Measurements from ENCODE around the gene RNF5.
"Not testable (repeated sequence)": the region's sequence is repeated elsewhere in the genome, so short reads cannot be mapped to it uniquely, and the experiment has no call there.

RNF5 gene, protein sequence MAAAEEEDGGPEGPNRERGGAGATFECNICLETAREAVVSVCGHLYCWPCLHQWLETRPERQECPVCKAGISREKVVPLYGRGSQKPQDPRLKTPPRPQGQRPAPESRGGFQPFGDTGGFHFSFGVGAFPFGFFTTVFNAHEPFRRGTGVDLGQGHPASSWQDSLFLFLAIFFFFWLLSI

DNA sequence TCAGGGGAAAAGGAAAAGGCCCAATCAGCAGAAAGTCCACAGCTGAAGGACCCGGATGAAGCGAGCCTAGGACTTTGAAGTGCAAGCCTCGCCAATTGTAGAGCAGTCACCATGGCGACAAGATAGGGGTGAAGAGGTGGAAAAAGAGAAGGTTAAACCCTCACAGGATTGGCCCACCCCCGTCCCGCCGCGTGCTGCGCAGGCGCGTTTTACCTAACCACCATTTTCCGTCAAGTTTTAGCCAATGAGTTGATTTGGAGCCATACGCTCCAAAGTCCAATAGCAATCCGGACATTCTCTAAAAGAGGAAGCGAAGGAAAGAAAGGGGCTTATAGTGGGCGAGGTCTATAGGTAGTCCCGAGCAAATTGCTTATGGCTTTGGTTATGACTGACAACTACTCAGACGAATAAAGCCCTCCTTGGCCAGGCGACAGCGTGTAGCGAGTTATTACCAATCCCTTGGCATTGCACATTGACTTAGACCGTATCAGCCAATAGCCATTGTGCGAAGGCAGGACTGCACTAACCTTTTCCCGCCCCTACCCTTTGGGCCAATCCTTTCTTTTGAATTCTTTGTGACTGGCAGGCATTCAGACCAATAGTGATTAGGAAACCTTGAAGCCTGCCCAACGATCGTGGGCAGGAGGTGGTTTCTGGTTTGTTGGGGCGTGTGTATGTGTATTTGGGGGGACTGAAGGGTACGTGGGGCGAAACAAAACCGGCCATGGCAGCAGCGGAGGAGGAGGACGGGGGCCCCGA lies at the start of gene RNF5:
Gene RNF5 (plus strand): TSS at position 618 of the 759 bp plus-strand sequence. CDS start 107 bp downstream, at position 725.
- peak; percentile 100 for DNase-seq

DNA sequence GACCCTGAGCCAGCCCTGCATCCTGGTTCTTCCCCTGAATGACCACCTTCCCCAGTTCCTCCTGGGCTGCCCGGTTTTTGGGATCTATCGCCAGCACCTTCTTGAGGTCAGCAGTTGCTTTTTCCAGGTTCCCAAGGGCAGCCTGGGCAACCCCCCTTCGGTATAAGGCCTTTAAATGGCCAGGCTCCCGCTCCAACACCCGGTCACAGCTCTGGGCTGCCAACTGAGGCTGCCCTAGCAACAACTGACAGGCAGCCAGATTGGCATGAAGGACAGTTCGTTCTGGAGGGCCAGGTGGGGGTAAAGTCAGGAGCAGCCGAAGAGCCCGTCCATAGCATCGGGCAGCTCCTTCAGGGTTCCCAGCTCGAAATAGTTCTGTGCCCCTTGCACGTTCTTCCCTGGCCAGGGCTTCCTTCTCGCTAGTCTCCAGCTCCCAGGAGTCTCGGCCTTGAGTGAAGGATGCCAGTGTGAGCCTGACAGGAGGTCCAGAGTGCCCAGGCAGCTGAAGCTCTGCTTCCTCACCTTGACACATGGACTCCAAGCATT lies 49.4 kb upstream of the RNF5 start:
- DNase-seq = no peak

DNA sequence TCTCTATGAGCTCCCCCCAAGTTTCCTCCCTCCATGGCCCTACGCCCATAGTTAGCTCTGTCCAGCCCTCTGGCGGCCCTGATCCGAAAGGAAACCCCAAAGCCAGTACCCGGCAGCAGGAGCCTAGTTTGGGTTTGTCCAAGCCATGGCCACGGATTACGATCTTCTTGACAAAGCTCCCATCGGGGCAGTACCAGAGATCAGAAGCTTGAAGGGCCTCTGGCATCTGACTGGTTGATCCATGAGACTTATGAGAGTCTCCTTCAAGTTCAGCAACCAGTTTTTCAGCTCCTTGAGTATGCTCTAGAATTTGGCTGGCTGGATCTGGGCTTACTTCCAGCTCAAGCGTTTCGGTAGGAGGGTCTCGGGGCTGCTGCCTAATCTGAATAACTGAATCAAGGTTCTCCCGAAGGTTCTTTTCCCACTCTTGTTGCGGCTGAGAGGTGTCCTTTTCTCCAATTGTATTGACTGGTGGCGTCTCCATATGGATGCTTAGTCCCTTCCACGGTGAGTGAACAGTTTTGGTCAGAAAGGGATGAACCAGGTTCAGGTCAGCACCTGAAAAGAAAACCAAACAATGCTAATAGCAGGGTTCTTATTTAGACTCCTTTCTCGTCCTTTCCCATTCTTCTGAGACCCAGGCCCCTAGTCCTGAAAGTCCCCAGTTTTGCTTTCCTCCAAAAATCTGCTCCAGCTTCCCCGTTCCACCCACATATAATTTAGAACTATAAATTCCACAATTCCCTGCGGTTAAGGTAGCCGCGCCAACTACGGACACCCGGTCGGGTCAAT lies 48.7 kb upstream of the RNF5 start:
- peak; percentile 45 for DNase-seq

DNA sequence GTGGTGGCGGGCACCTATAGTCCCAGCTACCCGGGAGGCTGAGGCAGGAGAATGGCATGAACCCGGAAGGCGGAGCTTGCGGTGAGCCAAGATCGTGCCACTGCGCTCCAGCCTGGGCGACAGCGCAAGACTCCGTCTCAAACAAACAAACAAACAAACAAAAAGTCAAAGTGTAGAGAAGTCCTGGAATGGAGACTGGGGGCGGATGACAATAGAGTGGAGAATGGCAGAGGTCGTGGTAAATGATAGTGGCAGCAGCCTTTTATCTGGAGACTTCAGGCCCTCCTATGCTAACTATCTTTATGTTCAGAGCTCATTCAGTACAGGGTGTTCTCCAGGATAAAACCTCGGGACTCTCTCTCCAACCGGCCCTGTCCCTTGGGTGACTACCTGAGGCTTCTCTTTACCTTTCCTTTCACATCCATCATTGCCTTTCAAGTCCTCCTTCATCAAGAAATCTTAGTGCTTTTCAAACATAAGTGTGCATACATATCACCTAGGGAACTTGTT lies 46.7 kb upstream of the RNF5 start:
- DNase-seq = no peak

DNA sequence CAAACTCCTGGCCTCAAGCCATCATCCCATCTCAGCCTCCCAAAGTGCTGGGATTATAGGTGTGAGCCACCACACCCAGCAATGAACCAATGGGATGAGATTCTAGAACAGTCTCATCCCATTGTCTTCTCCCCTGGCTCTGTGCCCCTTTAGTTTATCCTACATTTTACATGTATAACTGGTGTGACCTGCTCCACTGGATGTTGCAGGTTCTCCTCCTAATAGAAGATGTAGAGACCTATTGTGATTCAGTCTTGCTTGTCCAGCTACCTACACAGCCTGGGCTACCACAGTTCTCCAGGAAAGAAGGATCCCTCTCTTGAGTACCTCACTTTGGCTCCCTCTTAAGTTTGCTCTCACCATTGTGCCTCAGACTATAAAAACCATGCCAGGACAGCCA lies 46.1 kb upstream of the RNF5 start:
- DNase-seq = no peak

DNA sequence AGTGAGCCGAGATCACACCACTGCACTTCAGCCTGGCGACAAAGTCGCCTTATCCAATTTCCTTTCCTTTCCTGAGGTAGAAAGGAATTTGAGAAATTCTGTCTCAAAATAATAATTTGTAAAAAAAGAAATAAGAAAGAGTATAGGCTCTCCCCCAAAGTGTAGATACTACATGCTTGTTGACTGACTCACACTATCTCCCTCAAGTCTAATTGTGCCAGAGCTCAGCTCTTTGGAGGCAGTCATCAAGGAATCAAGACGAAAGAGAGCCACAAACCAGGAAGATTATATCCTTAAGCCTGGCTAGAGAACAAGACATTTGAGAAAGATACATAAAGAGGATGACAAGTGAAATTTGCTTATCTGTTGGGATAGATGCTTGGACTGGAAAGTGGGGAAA lies 44.4 kb upstream of the RNF5 start:
- no peak for DNase-seq

DNA sequence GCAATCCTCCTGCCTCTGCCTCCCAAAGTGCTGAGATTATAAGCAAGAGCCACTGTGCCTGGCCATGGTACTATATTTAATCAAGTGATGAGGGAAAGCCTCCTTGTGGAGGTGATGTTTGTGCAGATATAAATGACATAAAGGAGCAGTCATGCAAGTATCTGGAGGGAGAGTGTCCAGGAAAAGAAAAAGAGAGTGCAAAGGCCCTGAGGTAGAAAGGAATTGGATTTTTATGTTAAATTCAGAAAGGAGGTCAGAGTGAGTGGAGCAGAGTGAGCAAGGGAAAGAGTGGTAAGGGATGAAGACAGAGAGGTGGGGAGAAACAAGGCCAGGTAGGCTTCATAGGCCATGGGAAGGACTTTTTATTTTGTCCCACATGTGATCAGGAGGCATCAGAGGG lies 40.8 kb upstream of the RNF5 start:
- DNase-seq = no peak

DNA sequence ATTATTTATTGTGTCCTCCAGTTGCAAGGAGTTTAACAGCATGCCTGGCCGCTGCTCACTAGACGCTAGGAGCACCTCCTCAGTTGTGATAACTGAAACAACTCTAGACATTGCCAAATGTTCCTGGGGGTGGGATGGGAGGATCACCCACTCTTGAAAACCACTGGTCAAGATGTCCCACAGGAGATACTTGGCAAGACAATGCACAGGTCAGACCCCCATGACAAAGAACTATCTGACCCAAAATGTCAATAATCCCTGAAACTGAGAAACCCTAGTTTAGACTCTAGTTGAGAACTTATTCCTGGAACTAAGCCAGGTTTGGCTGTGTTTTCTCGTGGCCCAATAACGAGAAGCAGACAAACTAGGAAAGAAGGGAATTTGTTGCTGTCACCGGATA lies 38.6 kb upstream of the RNF5 start:
- peak; percentile 43 for DNase-seq

DNA sequence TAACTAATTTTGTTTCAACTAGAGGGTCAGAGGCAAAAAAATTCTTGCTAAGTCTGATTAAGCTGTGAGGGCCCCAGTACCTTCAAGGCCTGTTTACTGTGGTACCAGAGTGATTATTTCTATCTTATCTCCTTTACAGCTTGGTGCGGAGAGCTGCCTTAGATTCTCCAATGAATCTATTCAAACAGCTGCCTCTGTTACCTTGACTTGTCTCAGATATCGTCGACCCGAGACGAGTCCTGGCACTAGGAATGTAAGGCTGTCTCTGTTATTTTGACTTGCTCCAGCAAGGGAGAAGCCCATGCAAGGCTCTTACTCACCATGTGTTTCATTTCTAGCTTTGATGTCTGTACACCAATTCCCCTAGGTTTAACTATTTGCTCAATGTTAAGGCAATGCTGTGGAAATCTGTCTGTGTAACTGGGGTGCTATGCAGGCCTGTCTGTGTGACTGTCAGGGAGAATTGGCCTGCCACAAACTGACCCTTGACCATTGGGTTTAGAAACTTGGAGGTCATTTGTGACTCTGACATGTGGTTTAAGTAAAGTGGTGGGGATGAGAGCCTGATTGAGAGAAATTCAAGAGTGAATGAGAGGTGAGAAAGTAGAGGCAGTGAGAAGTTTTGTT lies 37.7 kb upstream of the RNF5 start:
- DNase-seq = no peak

DNA sequence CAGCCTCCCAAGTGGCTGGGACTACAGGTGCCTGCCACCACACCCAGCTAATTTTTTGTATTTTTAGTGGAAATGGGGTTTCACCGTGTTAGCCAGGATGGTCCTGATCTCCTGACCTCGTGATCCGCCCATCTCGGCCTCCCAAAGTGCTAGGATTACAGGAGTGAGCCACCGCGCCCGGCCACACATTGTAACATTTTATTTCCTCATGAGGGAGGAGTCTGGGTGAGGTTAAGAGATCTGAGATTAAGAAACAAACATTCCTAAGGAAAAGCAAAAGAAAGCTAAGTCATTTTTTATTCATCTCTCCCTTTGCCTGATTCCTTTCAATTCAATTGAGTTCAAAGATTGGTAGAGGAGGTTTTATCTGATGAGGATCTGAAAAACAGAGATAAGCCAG lies 34.0 kb upstream of the RNF5 start:
- DNase-seq = not testable (repeated sequence)

DNA sequence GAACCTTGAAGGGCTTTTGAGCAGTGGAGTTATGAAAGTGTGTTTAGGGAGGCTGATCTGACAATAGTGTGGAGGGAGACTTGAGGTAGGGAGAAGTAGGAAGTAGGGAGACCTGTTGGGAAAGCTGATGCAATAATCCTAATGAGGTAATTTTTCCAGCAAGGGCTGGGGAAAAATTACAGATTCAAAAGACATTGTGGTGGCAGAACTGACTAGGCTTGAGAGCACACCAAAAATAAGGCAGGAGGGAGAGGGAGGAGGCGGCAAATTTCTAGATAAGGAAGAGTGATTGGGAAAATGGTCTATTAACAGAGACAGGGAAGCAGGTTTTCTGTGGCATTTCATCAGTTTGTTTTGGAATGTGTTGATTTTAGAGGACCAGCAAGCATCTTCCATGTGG lies 31.9 kb upstream of the RNF5 start:
- no peak for DNase-seq

DNA sequence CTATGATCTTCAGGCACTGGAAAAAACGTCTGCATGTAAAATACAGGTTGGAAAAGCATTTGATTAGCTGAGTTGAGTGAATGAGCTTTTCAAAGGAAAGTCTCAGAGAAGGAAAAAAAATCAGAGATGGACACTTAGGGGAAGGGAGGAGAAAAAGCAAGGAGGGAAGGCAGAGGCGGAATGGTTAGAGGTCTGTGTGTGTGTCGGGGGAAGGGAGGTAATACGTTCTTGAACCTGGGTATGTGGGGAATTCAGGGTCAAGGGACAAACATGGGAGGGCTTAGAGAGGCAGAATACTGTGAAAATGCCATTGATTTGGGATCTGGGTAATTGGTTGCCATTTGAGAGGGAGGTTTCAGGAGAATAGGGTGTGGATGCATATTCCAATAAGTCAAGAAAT lies 31.5 kb upstream of the RNF5 start:
- DNase-seq = no peak

DNA sequence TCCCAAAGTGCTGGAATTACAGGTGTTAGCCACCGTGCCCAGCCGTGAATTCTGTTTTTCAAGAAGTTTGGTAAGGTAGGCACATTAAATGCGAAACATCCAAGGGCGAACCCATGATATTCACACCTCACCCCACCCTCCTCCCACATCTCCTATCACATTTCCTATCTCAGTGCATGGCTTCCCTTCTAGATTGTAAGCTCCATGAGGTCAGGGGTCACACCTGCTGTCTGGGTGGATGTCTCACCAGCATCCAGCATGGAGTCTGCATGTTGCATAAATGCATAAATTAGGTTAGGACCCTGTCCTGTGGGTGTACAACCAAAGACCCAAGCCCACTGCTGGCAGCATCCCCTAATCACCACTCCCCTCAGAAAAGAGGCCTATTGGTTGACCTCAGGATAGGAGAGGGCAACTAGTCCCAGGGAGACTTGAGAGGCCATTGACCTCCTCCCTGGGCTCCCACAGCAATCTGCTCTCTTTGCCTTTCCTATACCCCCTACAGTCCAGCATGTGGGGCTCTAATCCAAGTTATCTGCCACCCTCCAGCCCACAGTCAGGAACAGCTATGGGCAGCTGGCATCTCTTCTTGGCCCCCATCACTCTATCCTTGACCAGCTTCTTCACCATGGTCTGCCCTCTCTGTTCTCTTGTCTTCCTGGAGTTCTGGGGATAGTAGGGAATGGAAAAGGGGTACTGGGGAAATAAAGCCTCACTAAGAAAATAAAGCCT lies 30.6 kb upstream of the RNF5 start:
- DNase-seq = no peak

DNA sequence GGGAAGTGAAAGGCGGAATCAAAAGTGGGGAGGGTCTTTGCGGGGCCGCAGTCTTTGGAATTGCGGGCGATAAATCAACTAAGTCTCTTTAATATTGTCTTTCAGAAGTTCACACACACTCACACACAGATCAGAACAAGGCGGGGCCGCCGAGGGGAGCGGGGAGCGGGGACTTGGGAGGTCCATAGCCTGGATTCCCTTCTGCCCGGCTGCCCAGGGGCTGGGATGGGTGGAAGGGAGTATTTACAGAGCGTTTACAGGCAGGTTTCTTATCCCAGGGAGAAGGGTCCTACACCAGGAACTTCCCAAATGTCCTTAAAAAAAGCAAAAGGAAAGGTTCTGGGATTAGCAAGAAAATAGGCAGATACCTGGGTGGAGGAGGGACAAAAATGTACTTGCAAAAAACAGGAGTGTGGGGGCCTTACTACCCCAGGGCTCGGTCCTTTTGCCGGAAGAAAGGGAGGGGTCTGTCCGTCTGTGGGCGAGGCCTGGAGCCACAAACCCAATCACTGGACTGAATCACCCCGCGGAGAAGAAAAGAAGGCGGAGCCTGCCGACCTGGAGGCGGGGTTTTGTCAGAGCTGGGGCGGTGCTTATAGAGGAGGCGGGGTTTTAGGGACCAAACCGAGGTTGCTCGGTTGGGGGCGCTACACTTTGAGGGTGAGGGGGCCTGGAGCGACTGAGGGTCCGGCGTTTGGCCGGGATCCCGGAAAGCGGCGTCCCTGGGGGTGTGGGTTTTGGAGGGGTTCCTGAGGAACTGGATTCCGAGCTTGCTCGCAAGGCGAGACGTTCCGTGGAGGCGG lies 29.7 kb upstream of the RNF5 start:
- peak; percentile 91 for DNase-seq

DNA sequence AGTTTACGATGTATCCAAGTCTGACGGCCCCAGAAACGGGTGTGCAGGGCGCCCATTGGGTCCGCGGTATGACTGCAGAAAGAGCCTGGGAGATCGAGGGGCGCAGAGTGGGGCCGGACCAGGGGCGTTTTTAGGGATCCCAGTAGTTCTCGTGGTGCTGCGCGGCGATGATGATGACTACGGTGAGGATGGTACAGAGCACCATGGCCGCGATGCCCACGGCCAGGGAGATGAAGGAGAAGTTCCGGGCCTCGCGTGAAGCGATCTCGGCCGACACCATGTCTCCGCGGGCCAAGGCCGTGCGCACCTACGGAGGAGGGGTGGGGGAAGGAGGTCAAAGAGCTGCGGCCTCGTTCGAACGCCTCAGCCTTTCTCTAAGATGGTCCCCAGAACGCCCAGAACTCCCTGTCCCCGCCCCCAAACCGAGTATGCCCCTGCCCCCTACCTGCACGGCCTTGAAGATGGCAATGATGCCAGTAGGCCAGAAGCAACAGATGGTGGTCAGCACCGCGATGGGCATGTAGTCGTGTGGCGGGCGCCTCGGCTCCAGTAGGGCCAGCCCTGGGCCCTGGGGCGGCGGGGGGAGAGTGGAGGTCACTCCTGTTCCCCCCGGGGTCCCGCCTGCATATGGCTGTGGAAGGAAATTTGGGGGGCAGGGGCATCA lies 29.0 kb upstream of the RNF5 start:
- no peak for DNase-seq

DNA sequence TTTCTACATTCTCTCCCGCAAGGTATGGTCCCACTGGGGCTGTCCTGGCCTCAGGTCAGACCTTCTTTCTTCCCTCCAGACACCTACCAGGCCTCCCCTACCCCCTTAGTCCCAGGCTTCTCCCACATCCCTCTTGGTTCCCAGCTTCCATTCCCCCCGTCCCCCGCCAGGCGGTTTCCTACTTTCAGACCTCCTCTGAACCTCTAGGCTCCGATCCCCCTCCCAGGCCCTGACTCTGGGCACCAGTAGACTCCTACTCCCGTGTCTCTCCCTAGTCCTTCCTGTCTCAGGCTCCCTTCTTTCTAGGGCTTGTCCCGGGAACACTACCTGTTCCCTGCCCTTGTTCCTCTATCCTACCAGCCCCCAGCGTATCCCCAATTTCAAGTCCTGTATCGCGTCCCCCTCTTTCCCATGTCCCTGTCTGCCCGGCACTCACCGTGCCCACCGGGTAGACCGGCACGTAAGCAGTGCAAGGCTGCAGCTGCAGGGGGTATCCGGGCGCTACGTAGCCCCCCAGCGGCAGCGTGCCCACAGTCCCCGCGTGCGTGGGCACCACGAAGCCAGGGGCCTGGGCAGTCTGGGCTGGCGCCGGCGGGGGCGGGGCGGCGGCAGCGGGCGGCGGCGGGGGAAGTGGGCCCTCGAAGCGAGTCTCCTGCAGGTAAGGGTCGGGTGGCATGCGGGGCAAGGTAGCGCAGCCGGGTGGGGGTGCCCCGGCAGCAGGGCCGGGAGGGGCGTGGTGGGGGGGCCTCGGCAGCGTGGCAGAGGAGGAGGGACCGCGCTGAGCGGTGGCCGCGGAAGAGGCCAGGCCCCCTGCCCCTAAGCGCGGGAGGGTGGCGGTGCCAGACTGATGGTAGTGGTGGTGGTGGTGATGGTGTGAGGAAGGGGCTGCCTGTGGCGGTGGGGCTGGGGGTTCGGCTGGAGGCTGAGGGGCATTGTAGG lies 28.0 kb upstream of the RNF5 start:
- no peak for DNase-seq

DNA sequence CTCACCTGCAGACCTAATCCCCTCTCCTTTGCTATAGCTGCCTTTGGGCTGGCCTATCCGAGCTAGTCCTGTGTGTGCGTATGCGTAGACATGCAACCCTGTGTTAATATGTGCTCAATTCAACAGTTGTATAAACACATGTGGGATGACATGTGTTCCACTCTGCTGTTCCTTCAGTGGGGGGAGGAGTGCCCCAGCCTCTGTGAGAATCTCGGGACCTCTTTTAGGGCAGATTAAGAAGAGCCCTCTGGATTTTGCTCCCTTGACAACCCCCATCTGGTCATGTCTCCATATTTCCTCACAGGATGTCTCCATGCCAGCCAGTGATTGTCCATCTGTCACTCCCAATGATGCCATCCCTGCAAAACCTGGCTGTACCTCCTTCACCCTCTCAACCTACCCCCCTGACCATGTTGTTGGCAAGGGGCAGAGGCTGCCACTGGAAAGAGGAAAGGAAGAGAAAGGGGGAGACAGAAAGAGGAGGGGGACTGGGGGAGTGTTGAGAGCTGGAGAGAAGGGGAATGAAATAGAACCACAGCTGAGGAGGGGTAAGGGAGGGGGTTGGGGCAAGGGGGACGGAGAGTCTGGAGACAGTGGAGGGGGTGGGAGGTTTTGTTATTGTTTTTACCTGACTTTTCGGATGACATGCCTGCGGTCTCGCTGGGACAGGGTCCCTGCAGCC lies 26.9 kb upstream of the RNF5 start:
- DNase-seq = peak; percentile 62

DNA sequence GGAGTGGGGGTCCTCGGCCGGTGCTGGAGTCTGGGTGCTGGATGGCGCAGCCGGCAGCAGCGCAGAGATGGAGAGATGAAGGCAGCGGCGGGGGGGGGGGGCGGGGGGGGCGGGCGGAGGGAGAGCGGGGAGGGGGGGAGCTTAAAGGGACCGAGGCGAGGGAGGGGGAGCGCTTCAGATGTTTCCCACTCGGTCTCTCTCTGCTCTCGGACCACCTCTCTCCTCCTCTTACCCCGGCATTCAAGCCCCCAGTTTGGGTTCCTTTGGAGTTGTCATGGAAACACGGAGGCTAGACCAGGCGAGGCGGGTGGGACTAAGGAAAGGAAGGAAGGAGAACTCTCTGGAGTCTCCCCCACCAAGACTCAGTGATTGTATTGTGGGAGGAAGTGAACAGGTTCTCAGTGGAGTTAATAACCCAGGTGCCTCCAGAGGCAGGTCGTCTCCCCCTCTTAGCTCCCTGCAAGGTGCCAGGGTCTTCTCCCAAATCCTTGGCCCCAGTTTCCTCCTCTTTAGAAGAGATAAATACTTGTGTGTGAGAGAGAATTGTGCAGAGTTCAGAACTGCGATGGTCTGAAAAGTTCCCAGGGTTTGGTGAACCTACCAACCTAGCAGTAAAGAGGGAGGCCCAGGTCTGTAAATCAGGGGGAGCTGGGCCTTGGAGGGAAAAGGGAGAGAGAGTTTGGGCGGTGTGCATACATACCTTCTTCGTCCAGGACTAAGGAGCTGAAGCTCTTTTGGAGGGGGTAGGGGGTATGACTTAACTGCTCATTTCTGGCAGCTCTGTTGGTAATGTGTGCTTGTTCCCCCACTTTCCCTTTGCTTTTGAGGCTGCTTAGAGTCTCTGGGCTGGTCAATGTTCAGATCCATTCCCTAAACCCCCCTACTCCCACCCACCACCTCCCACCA lies 26.1 kb upstream of the RNF5 start, which contains the start of gene PRRT1:
Gene PRRT1 (minus strand): TSS at position 77 of the 906 bp plus-strand sequence. CDS start 112 bp downstream, outside the sequence.
- DNase-seq = peak; percentile 39
